ENCODE results near the gene GPR153.
A peak's percentile ranks its signal among the peaks of the same experiment; 100 is the strongest.

GPR153 gene

DNA sequence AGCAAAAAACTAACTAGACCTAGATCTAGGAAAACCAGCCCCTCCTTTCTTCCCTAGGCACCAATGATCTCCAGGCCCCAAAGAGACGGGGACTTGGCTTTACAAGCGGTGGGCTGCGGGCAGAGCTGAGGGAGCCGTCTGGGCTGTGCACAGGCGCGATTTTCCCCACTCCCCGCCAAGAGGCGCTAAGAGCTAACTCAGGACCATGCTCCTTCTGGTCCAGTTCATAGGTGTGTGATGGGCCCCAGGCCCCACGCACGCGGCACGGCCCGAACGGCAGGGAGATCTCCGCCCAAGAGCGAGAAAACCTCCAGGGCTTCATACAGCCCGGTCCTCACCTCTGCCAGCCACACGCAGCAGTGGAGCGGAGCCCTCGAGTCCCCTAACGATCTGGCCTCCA lies 7.5 kb upstream of the GPR153 start:
- H3K27ac Mint-ChIP-seq = no peak overlapping the region
- H3K4me3 Mint-ChIP-seq = no peak overlapping the region
- H3K9me3 Mint-ChIP-seq = no peaks in the 10 kb centered on the region
- no peaks in the 10 kb centered on the region for H3K4me1 Mint-ChIP-seq (ENCODE audit: low read depth)
- no peak for DNase-seq
- H3K36me3 Mint-ChIP-seq (ENCODE audit: low read depth) = peaks cover 4% of the 10 kb centered on the region
- no peaks in the 10 kb centered on the region for H3K27me3 Mint-ChIP-seq

GRCh38 chr1:6267686-6268322 lies 6.9 kb upstream of the GPR153 start:
- Mint-ChIP-seq H3K4me3 (no peak overlapping the region), H3K9me3 (no peaks in the 10 kb centered on the region), H3K27ac (peak overlapping the region; percentile 24), H3K27me3 (peaks cover 4% of the 10 kb centered on the region), H3K4me1 (ENCODE audit: low read depth) (no peaks in the 10 kb centered on the region), H3K36me3 (ENCODE audit: low read depth) (peaks cover 4% of the 10 kb centered on the region)
- DNase-seq = no peak

DNA sequence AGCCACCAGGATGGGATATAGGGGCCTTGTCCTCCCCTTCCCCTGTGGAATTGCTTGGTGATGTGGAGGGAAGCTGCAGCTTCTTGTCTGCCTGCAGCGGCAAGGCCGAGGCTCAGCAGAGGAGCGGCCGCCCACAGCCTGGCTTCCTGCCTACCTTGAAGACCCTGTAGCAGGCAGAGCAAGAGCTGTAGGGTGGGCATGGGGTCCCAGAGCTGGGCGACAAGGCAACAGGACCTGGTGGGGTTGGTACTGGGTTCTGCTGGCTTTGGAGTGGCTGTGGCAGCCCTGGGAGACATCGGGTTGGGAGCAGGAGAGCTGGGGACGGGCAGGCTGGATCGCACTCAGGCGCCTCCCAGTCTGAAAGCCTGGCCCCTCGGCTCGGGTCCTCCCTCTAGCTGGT lies 5.7 kb upstream of the GPR153 start:
- no peak for DNase-seq
- Mint-ChIP-seq H3K27ac (no peak overlapping the region), H3K4me1 (ENCODE audit: low read depth) (no peaks in the 10 kb centered on the region), H3K9me3 (no peaks in the 10 kb centered on the region), H3K36me3 (ENCODE audit: low read depth) (peaks cover 4% of the 10 kb centered on the region), H3K4me3 (no peak overlapping the region), H3K27me3 (peaks cover 9% of the 10 kb centered on the region)

GRCh38 chr1:6265151-6265550 lies 4.3 kb upstream of the GPR153 start:
- Mint-ChIP-seq H3K9me3 (no peaks in the 10 kb centered on the region), H3K27me3 (peaks cover 13% of the 10 kb centered on the region), H3K36me3 (ENCODE audit: low read depth) (peaks cover 4% of the 10 kb centered on the region), H3K27ac (no peak overlapping the region), H3K4me1 (ENCODE audit: low read depth) (peaks cover 2% of the 10 kb centered on the region), H3K4me3 (no peak overlapping the region)
- no peak for DNase-seq

DNA sequence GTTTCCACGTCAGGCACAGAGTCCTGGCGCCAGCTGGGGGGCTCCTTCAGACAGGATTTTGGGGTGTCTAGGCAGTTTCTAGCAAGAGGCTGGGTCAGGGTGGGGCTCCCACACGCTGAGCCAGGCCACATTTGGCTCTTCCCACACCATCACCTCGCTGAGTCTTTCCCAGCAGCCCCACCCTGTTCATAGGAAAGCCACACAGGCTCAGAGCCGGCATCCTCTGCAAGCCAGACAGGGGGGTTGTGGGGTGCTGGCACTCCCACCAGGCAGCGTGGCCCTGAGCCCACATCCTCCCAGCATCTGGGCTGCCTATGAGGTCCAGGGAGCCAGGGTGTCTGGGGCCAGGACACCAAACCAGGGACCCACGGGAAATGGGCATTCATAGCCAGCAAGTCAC lies 2.8 kb upstream of the GPR153 start:
- Mint-ChIP-seq H3K36me3 (ENCODE audit: low read depth) (peaks cover 4% of the 10 kb centered on the region), H3K4me3 (no peak overlapping the region), H3K27ac (no peak overlapping the region), H3K9me3 (no peaks in the 10 kb centered on the region), H3K4me1 (ENCODE audit: low read depth) (peaks cover 5% of the 10 kb centered on the region), H3K27me3 (peaks cover 25% of the 10 kb centered on the region)
- no peak for DNase-seq

- peaks cover 4% of the 10 kb centered on the region for H3K36me3 Mint-ChIP-seq (ENCODE audit: low read depth)
- H3K9me3 Mint-ChIP-seq = no peaks in the 10 kb centered on the region
- no peak for DNase-seq
- peaks cover 5% of the 10 kb centered on the region for H3K4me1 Mint-ChIP-seq (ENCODE audit: low read depth)
- peaks cover 30% of the 10 kb centered on the region for H3K27me3 Mint-ChIP-seq
- H3K27ac Mint-ChIP-seq = no peak overlapping the region
- no peak overlapping the region for H3K4me3 Mint-ChIP-seq
Measured at GRCh38 chr1:6262555-6263420, 1.9 kb upstream of the GPR153 start.

GRCh38 chr1:6261615-6261995 lies 707 bp upstream of the GPR153 start:
- no peak overlapping the region for H3K27ac Mint-ChIP-seq
- H3K27me3 Mint-ChIP-seq = peaks cover 32% of the 10 kb centered on the region
- peak overlapping the region; percentile 57 for H3K4me3 Mint-ChIP-seq
- no peaks in the 10 kb centered on the region for H3K9me3 Mint-ChIP-seq
- H3K36me3 Mint-ChIP-seq (ENCODE audit: low read depth) = peaks cover 4% of the 10 kb centered on the region
- no peak for DNase-seq
- peaks cover 5% of the 10 kb centered on the region for H3K4me1 Mint-ChIP-seq (ENCODE audit: low read depth)

- Mint-ChIP-seq H3K27ac (no peak overlapping the region), H3K4me1 (ENCODE audit: low read depth) (peaks cover 5% of the 10 kb centered on the region), H3K36me3 (ENCODE audit: low read depth) (peaks cover 4% of the 10 kb centered on the region), H3K4me3 (no peak overlapping the region), H3K27me3 (peaks cover 32% of the 10 kb centered on the region), H3K9me3 (no peaks in the 10 kb centered on the region)
- no peak for DNase-seq
Measured at GRCh38 chr1:6260433-6260934, 414 bp downstream of the GPR153 start.

- H3K4me3 Mint-ChIP-seq = no peak overlapping the region
- peaks cover 4% of the 10 kb centered on the region for H3K36me3 Mint-ChIP-seq (ENCODE audit: low read depth)
- no peak overlapping the region for H3K27ac Mint-ChIP-seq
- peaks cover 5% of the 10 kb centered on the region for H3K4me1 Mint-ChIP-seq (ENCODE audit: low read depth)
- H3K27me3 Mint-ChIP-seq = peaks cover 32% of the 10 kb centered on the region
- DNase-seq = peak; percentile 85
- no peaks in the 10 kb centered on the region for H3K9me3 Mint-ChIP-seq
Measured at GRCh38 chr1:6259491-6260362, 1.2 kb downstream of the GPR153 start.

DNA sequence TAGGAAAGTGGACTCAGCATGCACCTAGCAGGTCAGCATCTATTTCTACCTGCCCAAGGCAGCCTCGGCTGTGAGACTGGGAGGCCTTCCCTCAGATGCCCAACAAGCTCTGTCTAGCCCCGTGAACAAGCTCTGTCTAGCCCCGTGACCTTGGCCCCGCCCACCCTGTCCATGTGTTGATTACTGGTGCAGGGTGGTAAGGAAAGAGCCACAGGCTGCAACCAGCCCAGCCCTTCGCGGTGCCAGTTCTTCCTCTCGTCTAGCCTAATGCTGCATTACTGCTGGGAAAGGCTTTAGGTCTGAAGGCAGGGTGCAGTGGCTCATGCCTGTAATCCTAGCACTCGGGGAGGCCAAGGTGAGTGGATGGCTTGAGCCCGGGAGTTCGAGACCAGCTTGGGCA lies 2.2 kb downstream of the GPR153 start:
- Mint-ChIP-seq H3K9me3 (no peaks in the 10 kb centered on the region), H3K4me1 (ENCODE audit: low read depth) (peaks cover 5% of the 10 kb centered on the region), H3K27me3 (peaks cover 32% of the 10 kb centered on the region), H3K36me3 (ENCODE audit: low read depth) (no peaks in the 10 kb centered on the region), H3K4me3 (no peak overlapping the region), H3K27ac (no peak overlapping the region)
- DNase-seq = no peak

DNA sequence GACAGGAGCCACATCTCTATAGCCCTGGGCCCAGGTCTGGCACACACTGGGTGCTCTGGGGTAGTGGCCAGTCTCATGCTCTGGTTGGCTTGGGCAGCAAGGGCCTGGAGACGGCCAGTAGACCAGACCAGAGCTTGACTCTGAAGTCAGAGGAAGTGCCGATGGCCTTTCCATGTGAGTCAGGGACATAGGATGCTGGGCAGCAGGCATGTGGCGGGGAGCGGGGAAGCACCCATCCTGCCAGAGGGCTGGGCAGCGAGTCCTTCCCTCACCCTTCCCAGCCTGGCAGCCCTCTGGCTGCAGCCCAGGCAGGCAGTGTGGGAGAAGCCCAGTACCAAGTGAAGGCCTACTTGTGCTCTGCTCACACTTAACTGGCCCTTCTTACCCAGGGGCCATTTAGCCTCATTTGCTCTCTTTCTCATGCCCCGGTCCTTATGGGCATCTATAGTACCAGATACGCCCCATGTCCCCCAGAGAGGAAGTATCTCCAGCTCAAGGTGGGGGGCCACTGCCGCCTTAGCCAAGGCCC lies 3.3 kb downstream of the GPR153 start:
- peaks cover 5% of the 10 kb centered on the region for H3K4me1 Mint-ChIP-seq (ENCODE audit: low read depth)
- DNase-seq = no peak
- H3K36me3 Mint-ChIP-seq (ENCODE audit: low read depth) = no peaks in the 10 kb centered on the region
- H3K4me3 Mint-ChIP-seq = no peak overlapping the region
- peaks cover 28% of the 10 kb centered on the region for H3K27me3 Mint-ChIP-seq
- no peak overlapping the region for H3K27ac Mint-ChIP-seq
- no peaks in the 10 kb centered on the region for H3K9me3 Mint-ChIP-seq

- Mint-ChIP-seq H3K36me3 (ENCODE audit: low read depth) (no peaks in the 10 kb centered on the region), H3K27ac (no peak overlapping the region), H3K4me3 (no peak overlapping the region), H3K4me1 (ENCODE audit: low read depth) (peaks cover 5% of the 10 kb centered on the region), H3K9me3 (no peaks in the 10 kb centered on the region), H3K27me3 (peaks cover 28% of the 10 kb centered on the region)
- no peak for DNase-seq
Measured at GRCh38 chr1:6256645-6257044, 4.3 kb downstream of the GPR153 start.

GRCh38 chr1:6254691-6255090 lies 6.2 kb downstream of the GPR153 start:
- H3K27ac Mint-ChIP-seq = no peak overlapping the region
- H3K36me3 Mint-ChIP-seq (ENCODE audit: low read depth) = no peaks in the 10 kb centered on the region
- DNase-seq = no peak
- H3K27me3 Mint-ChIP-seq = peaks cover 40% of the 10 kb centered on the region
- no peaks in the 10 kb centered on the region for H3K9me3 Mint-ChIP-seq
- H3K4me1 Mint-ChIP-seq (ENCODE audit: low read depth) = peaks cover 3% of the 10 kb centered on the region
- no peak overlapping the region for H3K4me3 Mint-ChIP-seq

DNA sequence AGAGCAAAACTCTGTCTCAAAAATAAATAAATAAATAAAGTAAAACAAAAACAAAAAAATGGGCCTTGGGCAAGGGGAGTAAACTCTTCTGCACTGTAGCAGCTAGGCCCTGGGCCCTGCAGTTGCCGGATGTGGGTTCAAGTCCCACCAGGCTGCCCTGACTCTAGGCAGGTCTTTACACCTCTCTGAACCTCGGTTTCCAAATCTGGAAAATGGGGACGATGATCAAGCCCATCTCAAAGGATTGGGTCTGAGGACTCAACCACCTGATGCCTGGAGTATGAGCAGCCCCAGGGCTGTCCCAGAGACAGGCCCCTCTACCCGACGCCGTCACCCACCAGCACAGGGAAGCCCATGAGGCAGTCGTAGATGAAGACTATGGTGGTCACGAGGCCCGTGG lies 7.5 kb downstream of the GPR153 start:
- Mint-ChIP-seq H3K36me3 (ENCODE audit: low read depth) (no peaks in the 10 kb centered on the region), H3K27me3 (peaks cover 34% of the 10 kb centered on the region), H3K4me3 (no peak overlapping the region), H3K27ac (no peak overlapping the region), H3K9me3 (no peaks in the 10 kb centered on the region), H3K4me1 (ENCODE audit: low read depth) (peaks cover 2% of the 10 kb centered on the region)
- no peak for DNase-seq

Data from activated T-cell treated with anti-CD3 and anti-CD28 coated beads, Interleukin-2, amount 50 U/mL, for 24 hours (primary cell).